Gastrocnemius medialis (tissue), 4 donors: ENCODE data around the gene SLITRK1.

ENCODE experiments used
- CTCF ChIP-seq, 5 experiments: fragments of 450-650 bp in 3 of 5; fragments of 200-600 bp in 2 of 5; sonication (generic) in 2 of 5; IDR thresholded peaks in 4 of 5; conservative IDR thresholded peaks in 1 of 5; 1 replicate in 4 of 5; 2 replicates in 1 of 5; pipeline ENCODE4 v1.5.1; 2016 to 2019; ENCODE audit warnings: antibody characterized with exemption in 5 of 5, mild to moderate bottlenecking in 3 of 5, moderate library complexity in 3 of 5
- POLR2A ChIP-seq, 2 donors: fragments of 450-650 bp; IDR thresholded peaks; one replicate each; pipeline ENCODE4 v1.6.1; 2017; ENCODE audit warnings: antibody characterized with exemption in 2 of 2, mild to moderate bottlenecking in 2 of 2, moderate library complexity in 2 of 2

GRCh38 chr13:83839146-83839545, 43.1 kb downstream of the SLITRK1 start:
- TF ChIP-seq CTCF (IDR thresholded peaks at IDR 0.05 in 4 of 5, conservative IDR thresholded peaks at IDR 0.05 in 1 of 5) (no peak), POLR2A (IDR thresholded peaks at IDR 0.05) (no peak)
